SIG-M5 treated with dmso at 0.1 percent for 504 hours (cell line): ENCODE measurements around the gene RNF10.
A peak's percentile ranks its signal among the peaks of the same experiment; 100 is the strongest.
"Not testable (repeated sequence)": the region's sequence is repeated elsewhere in the genome, so short reads cannot be mapped to it uniquely, and the experiment has no call there.

Experiments
- DNase-seq: peaks from one replicate; lab custom pipeline; 2025; ENCODE audit not compliant: unreplicated experiment; lab: John Stamatoyannopoulos, UW

The RNF10 gene

DNA sequence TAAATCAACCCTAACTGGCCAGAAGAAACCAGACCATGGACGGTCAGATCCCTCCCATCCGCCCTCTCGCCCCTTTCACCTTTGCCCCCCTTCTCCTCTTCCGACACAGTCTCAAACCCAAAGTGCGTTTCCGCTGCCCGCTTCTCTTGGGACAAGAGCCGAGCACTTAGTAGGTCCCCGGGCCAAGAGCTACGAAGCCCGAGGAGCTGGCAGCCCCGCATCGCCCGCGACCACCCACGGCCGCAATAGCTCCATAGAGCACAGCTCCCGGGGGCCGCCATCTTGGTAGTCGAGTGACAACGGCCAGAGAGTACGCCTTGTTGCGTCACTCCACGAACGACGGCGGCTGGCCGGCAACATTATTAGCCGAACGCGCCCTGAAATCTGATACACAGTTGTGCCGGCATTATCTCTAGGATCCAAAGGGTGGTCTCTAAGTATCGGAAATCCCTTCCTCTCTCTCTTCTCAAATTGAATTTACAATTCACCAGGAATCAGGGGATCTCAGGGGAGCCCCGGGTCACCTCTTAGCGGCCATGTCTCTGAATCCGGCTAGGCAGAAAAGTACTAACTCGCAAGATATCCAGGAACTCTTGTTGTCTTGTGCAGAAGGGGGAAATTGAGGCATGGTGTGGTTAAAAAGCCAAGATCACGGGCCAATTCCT, 5.2 kb upstream of the RNF10 start, which contains the start of gene COQ5:
COQ5 (minus strand) TSS at position 298 of the 665 bp plus-strand sequence; CDS start at position 281, 17 bp downstream.
- peak; percentile 83 for DNase-seq

- peak; percentile 69 for DNase-seq
These were observed 4.3 kb upstream of the RNF10 start for GRCh38 chr12:120529641-120530417.

GRCh38 chr12:120530418-120530761, 3.8 kb upstream of the RNF10 start:
- DNase-seq = not testable (repeated sequence)

DNA sequence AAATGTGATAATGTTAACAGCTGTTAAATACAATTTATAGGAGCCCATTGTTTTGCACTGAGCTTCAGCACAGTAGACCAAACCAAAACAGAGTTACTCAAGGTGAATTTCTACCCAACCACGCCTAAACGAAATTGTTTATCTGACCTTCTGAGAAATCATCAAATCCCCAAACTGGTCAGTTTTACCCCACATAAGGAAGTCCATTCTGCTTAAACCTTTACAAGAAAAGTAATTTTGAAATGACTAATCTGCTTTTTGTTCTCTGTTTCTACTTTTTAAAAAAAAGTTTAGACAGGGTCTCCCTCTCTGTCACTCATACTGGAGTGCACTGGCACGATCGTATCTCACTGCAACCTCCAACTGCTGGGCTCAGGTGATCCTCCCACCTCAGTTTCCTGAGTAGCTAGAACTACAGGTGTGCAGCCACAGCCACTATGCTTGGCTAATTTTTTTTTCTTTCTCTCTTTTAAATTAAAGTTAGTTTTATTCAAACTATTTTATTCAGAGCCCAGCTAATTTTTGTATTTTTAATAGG, 1.4 kb upstream of the RNF10 start:
- no peak for DNase-seq

- DNase-seq = peak; percentile 62
These were observed 823 bp downstream of the RNF10 start for GRCh38 chr12:120534703-120535655.

GRCh38 chr12:120536064-120536791, 2.1 kb downstream of the RNF10 start:
- no peak for DNase-seq

GRCh38 chr12:120537856-120538220, 3.7 kb downstream of the RNF10 start:
- no peak for DNase-seq

- DNase-seq = no peak
These were observed 4.4 kb downstream of the RNF10 start for GRCh38 chr12:120538281-120539156.

GRCh38 chr12:120539303-120539702, 5.1 kb downstream of the RNF10 start:
- no peak for DNase-seq

DNA sequence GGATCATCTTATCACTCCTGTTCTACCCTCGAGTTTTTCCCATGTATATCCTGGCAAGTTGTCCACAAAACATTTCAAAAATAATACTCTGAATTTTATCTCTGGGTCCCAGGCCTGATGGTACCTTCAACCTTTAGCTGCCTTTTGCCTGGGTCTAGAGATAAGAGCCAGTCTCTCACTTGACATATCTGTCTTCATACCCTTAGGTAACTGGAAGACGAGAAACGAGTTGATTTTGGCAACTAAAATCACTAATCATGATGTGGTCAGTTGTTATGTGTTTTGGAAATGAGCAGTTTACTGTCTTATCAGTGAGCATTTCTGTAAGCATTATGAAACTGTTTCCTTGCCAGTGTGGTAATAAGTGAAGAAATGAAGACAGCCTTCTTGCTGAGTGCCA, 6.3 kb downstream of the RNF10 start:
- DNase-seq = peak; percentile 55

DNA sequence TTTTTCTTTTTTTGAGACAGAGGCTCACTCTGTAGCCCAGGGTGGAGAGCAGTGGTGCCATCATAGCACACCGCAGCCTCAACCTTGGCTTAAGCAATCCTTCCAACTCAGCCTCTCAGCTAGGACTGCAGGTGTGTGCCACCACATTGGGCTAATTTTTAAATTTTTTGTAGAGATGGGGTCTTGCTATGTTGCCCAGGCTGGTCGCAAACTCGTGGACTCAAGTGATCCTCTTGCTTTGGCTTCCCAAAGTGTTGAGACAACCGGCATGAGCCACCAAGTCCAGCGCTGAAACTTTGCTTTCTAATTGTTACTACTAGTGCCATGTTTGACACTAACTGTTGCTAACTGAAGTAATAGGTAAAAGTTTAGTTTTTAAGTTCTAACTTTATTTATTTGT, 8.0 kb downstream of the RNF10 start:
- DNase-seq = no peak

DNA sequence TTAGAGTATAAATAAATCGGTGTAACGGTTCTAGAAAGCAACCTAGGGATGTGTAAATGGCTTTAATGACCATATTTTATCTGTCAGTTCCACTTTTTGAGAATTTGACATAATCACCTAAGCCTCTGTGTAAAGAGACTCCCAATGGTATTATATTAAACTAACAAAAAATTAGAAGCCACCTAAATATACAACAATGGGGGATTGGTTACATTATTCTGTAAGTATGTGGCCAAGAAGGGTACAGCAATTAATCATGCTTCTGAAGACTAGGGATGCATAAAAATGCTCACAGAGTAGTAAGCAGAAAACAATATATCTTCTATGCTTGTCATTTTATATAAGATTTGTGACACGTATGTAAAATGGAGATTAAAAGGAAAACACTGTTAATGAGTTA, 10.5 kb downstream of the RNF10 start:
- DNase-seq = no peak

- DNase-seq = no peak
These were observed 11.9 kb downstream of the RNF10 start for GRCh38 chr12:120546050-120546386.

- DNase-seq = no peak
These were observed 20.5 kb downstream of the RNF10 start for GRCh38 chr12:120554678-120555077.

DNA sequence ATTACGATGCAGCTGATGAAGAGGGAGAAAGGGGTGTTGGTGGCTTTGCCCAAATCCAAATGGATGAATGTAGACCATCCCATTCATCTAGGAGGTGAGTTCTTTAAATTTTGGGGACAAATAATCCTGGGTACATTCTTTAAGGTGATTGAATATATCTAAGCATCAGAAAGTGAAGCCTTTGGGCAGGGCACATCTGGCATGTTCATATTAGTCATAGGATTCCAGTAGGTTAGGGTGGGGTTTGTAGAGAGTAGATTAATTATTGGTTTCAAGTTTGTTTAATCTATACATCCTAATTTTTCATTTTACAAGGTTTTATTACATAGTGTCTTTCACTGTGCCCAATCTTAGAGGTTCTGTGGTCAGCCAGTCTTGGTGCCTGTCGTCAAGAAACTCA, 23.4 kb downstream of the RNF10 start:
- DNase-seq = no peak

- no peak for DNase-seq
These were observed 28.8 kb downstream of the RNF10 start for GRCh38 chr12:120562906-120563305.

- no peak for DNase-seq
These were observed 29.3 kb downstream of the RNF10 start for GRCh38 chr12:120563495-120563894.

DNA sequence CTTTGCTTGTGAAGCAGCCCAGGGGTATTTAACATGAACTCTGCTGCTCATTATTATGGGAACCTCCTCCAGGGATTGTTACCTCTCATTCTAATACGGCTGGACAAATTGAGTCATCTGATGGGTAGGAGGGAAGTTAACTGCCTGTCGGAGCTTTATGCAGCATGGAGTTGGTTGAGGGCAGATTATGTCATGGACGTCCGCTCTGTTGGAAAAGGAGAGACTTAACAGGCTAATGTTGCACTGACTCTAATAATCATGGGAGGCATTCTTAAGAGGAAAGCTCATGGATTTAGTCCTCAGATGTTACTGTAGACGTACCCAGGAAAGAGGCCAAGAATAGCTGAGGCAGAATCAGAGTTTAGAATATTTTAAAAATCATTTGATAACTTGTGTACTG, 37.1 kb downstream of the RNF10 start:
- no peak for DNase-seq

GRCh38 chr12:120573560-120573959, 39.4 kb downstream of the RNF10 start:
- no peak for DNase-seq

- DNase-seq = no peak
These were observed 40.0 kb downstream of the RNF10 start for GRCh38 chr12:120574106-120574505.
